Hepatocyte (in vitro differentiated cells): ENCODE results near the gene CNOT4. TPM values are rescaled to one million over a fixed set of nuclear protein-coding genes. Genes with fewer than 3 reads are reported as not detected.

Experiments
- DNase-seq: peaks from one replicate; pipeline ENCODE4 v3.0.0-alpha.2; 2016; ENCODE audit warnings: low spot score
- H2AFZ ChIP-seq: fragments of 200-600 bp; sonication (generic); 2 replicates; pipeline ENCODE4 v1.6.0; 2016; ENCODE audit warnings: antibody characterized with exemption, mild to moderate bottlenecking
- H3K27ac ChIP-seq: fragments of 200-600 bp; sonication (generic); 2 replicates; pipeline ENCODE4 v1.5.1; 2016; ENCODE audit warnings: mild to moderate bottlenecking
- H3K27me3 ChIP-seq: fragments of 200-600 bp; sonication (generic); 2 replicates; pipeline ENCODE4 v1.6.1; 2016
- H3K36me3 ChIP-seq: fragments of 200-600 bp; sonication (generic); replicated peaks from 2 replicates; pipeline ENCODE4 v1.5.1; 2016; ENCODE audit warnings: low read depth; ENCODE audit not compliant: insufficient read depth
- H3K4me1 ChIP-seq: fragments of 200-600 bp; sonication (generic); 2 replicates; pipeline ENCODE4 v1.5.1; 2016; ENCODE audit warnings: mild to moderate bottlenecking, moderate library complexity; ENCODE audit not compliant: insufficient read depth
- H3K4me2 ChIP-seq: fragments of 200-600 bp; sonication (generic); 2 replicates; pipeline ENCODE4 v1.6.0; 2016
- H3K4me3 ChIP-seq: fragments of 200-600 bp; sonication (generic); 2 replicates; pipeline ENCODE4 v1.5.1; 2016; ENCODE audit warnings: mild to moderate bottlenecking
- H3K79me2 ChIP-seq: fragments of 200-600 bp; sonication (generic); 2 replicates; pipeline ENCODE4 v1.6.0; 2017; ENCODE audit warnings: mild to moderate bottlenecking
- H3K9me2 ChIP-seq: fragments of 200-600 bp; sonication (generic); replicated peaks from 2 replicates; pipeline ENCODE4 v1.6.0; 2017; ENCODE audit warnings: mild to moderate bottlenecking; ENCODE audit not compliant: insufficient read depth
- H3K9me3 ChIP-seq: fragments of 200-600 bp; sonication (generic); 2 replicates; pipeline ENCODE4 v1.5.1; 2016; ENCODE audit warnings: low read depth, mild to moderate bottlenecking
- H4K20me1 ChIP-seq: fragments of 200-600 bp; sonication (generic); 2 replicates; pipeline ENCODE4 v1.6.0; 2016; ENCODE audit warnings: mild to moderate bottlenecking; ENCODE audit not compliant: insufficient read depth, poor library complexity, severe bottlenecking
- EZH2 ChIP-seq: fragments of 200-600 bp; sonication (generic); IDR thresholded peaks from 2 replicates; pipeline ENCODE4 v1.6.1; 2016; ENCODE audit warnings: antibody characterized with exemption, mild to moderate bottlenecking, borderline replicate concordance
- EZH2phosphoT487 ChIP-seq: fragments of 200-600 bp; sonication (generic); IDR thresholded peaks from one replicate; pipeline ENCODE4 v1.6.1; 2018; ENCODE audit warnings: antibody characterized with exemption, mild to moderate bottlenecking, low read depth, moderate library complexity; ENCODE audit not compliant: unreplicated experiment, severe bottlenecking
- WGBS: methylation state at CpG from one replicate; pipeline ENCODE4 v1.1.6; 2016; ENCODE audit warnings: low lambda C conversion rate; ENCODE audit errors: missing lambda C conversion rate; 5-methylcytosine and 5-hydroxymethylcytosine counted together
- polyA plus RNA-seq: library from polyadenylated mRNA; unstranded; fragments of >200 nt; fragmentation: Nextera tagmentation; extraction: Ambion mirVana; gene quantifications from 2 replicates; pipeline ENCODE4 v1.2.1, GENCODE V29; 2016
- total RNA-seq: library from RNA; depleted of rRNA; stranded (reverse); fragments of >200 nt; gene quantifications from 2 replicates; pipeline ENCODE4 v1.2.3, GENCODE V29; 2014
- TF ChIP-seq, protein P1 (sequence below): fragments of 200-600 bp; sonication (generic); IDR thresholded peaks from 2 replicates; pipeline ENCODE4 v1.5.1; 2016; ENCODE audit warnings: antibody characterized with exemption, mild to moderate bottlenecking; ENCODE audit not compliant: poor library complexity

Gene CNOT4
- total and polyA plus RNA-seq, 2 experiments from 2014 or later, result 11.8 to 12.9 TPM

DNA sequence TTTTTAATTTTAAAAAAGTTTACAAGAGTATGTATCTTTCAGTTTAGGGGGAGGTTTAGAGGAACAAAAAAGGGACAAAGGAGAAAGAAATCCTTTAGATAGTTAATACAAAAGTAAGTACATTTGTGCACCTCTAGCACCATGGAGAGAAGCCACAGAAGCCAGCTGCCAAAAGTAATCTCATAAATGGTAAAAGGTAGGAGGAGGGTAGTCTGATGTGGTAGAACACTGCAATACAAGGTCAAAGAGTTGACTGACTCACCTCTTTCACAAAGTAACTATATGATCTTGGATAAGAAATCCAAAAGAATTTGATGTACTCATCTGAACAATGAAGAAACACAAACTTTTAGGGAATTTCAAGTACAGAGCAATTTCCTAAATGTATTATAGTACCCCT lies 68.1 kb downstream of the CNOT4 start:
- Histone ChIP-seq H3K36me3 (no peaks in the 10 kb centered on the region), H3K4me3 (no peak overlapping the region), H3K4me1 (no peaks in the 10 kb centered on the region), H3K4me2 (no peak overlapping the region), H4K20me1 (peaks cover 29% of the 10 kb centered on the region), H3K27ac (no peak overlapping the region), H3K27me3 (no peaks in the 10 kb centered on the region), H3K9me2 (no peaks in the 10 kb centered on the region), H3K79me2 (peaks cover 73% of the 10 kb centered on the region), H3K9me3 (no peaks in the 10 kb centered on the region), H2AFZ (no peak overlapping the region)
- peak; percentile 6 for DNase-seq
- TF ChIP-seq, protein P1, sequence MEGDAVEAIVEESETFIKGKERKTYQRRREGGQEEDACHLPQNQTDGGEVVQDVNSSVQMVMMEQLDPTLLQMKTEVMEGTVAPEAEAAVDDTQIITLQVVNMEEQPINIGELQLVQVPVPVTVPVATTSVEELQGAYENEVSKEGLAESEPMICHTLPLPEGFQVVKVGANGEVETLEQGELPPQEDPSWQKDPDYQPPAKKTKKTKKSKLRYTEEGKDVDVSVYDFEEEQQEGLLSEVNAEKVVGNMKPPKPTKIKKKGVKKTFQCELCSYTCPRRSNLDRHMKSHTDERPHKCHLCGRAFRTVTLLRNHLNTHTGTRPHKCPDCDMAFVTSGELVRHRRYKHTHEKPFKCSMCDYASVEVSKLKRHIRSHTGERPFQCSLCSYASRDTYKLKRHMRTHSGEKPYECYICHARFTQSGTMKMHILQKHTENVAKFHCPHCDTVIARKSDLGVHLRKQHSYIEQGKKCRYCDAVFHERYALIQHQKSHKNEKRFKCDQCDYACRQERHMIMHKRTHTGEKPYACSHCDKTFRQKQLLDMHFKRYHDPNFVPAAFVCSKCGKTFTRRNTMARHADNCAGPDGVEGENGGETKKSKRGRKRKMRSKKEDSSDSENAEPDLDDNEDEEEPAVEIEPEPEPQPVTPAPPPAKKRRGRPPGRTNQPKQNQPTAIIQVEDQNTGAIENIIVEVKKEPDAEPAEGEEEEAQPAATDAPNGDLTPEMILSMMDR, result no peak
- TF ChIP-seq EZH2phosphoT487, result no peak
- no peak for TF ChIP-seq EZH2

DNA sequence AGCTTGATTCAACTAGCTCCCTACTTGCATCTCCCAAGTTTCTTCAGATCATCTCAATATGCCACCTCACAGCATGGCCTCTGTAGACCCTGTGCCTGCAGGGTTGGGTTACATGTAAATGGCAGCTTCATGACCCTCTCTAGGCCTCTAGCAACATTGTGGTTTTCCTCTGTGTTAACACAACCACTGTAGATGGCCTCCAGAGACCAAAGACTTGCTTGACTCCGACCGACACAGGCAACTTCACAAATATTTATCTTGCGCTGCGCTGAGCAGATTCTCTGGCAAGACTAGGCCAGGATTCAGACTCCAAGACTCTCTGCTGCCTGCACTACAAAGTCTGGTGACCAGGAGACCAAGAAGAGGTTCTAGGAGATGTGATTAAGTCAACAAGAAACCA lies 75.9 kb downstream of the CNOT4 start:
- WGBS, result 92% methylated on average over 4 of the region's 4 CpGs

GRCh38 chr7:135430626-135431025 lies 79.3 kb downstream of the CNOT4 start:
- WGBS, result 97% methylated on average over 1 of the region's 1 CpG
- H4K20me1 ChIP-seq, result peaks cover 10% of the 10 kb centered on the region

More for the DNA sequence above, 75.9 kb downstream of the CNOT4 start:
- H3K27me3 ChIP-seq, result no peaks in the 10 kb centered on the region
- no peaks in the 10 kb centered on the region for H3K36me3 ChIP-seq
- H3K27ac ChIP-seq, result no peak overlapping the region
- no peaks in the 10 kb centered on the region for H3K9me2 ChIP-seq
- peaks cover 43% of the 10 kb centered on the region for H3K79me2 ChIP-seq
- no peak overlapping the region for H3K4me3 ChIP-seq
- H3K9me3 ChIP-seq, result peaks cover 4% of the 10 kb centered on the region
- TF ChIP-seq, protein P1, result no peak
- TF ChIP-seq EZH2 (no peak), EZH2phosphoT487 (no peak)
- no peak for DNase-seq
- no peaks in the 10 kb centered on the region for H3K4me1 ChIP-seq
- peaks cover 5% of the 10 kb centered on the region for H4K20me1 ChIP-seq
- no peak overlapping the region for H2AFZ ChIP-seq
- H3K4me2 ChIP-seq, result no peak overlapping the region

More at GRCh38 chr7:135430626-135431025, 79.3 kb downstream of the CNOT4 start:
- no peak overlapping the region for H3K4me2 ChIP-seq
- TF ChIP-seq, protein P1, result no peak
- TF ChIP-seq EZH2 (no peak), EZH2phosphoT487 (no peak)
- H3K4me1 ChIP-seq, result no peaks in the 10 kb centered on the region
- peaks cover 4% of the 10 kb centered on the region for H3K9me3 ChIP-seq
- DNase-seq, result no peak
- H3K79me2 ChIP-seq, result peaks cover 66% of the 10 kb centered on the region
- no peaks in the 10 kb centered on the region for H3K27me3 ChIP-seq
- H3K27ac ChIP-seq, result no peak overlapping the region
- H3K9me2 ChIP-seq, result no peaks in the 10 kb centered on the region
- H2AFZ ChIP-seq, result no peak overlapping the region
- no peak overlapping the region for H3K4me3 ChIP-seq
- no peaks in the 10 kb centered on the region for H3K36me3 ChIP-seq
